ENCODE data around the gene GABRQ.

- TF ChIP-seq CTCF (conservative IDR thresholded peaks at IDR 0.05) (no peak), EZH2 (IDR thresholded peaks at IDR 0.05; ENCODE audit: low read depth) (no peak)
These were observed 36.4 kb downstream of the GABRQ start for GRCh38 chrX:152674135-152674534.

Measured in PC-9 (cell line).